Measurements from ENCODE around the gene RPL21.
"Not testable (repeated sequence)": the region's sequence is repeated elsewhere in the genome, so short reads cannot be mapped to it uniquely, and the experiment has no call there.

Gene RPL21

GRCh38 chr13:27251166-27252091 is at the start of gene RPL21:
RPL21 (plus strand) TSS chr13:27251558; CDS start chr13:27253777, 2,219 bp downstream.
- peak; percentile 72 to 99 (median 91) for DNase-seq

GRCh38 chr13:27201661-27202060 is 49.7 kb upstream of the RPL21 start:
- DNase-seq = no peak

GRCh38 chr13:27203186-27203585 is 48.2 kb upstream of the RPL21 start:
- no peak for DNase-seq

DNA sequence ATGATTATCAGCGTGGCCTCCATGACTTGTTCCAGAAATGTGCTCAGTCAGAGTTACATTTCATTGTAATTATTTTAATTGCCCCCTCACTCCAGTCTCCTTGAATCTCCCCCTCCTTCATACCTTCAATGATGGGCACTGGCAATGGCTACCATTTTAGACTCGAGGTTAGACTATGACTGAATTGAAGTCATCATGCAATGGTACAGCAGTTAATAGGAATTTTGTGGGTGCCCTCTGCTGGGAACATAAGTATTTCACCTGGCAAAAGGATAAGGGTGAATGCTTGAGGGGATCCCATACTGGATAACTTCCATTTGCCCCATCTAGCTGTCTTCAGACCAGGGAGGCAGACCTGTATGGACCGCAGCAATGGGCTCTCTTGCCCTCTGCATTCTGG is 47.5 kb upstream of the RPL21 start:
- DNase-seq = no peak

GRCh38 chr13:27208514-27208913 is 42.8 kb upstream of the RPL21 start:
- no peak for DNase-seq

DNA sequence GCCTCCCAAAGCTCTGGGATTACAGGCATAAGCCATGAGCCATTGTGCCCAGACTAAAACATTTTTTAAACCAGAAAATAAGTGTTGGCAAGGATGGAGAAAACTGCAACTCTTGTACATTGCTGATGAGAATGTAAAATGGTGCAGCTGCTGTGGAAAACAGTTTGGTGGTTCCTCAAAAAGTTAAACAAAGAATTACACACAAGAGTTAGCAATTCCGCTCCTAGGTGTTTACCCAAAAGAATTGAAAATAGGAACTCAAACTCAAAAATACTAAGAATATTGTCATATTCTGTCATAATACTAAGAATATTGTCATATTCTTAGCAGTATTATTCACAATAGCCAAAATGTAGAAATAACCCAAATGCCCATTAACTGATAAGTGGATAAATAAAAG is 40.1 kb upstream of the RPL21 start:
- DNase-seq = no peak

GRCh38 chr13:27211771-27212364 is 39.5 kb upstream of the RPL21 start:
- no peak for DNase-seq

GRCh38 chr13:27213386-27213785 is 38.0 kb upstream of the RPL21 start:
- not testable (repeated sequence) for DNase-seq

GRCh38 chr13:27217791-27218190 is 33.6 kb upstream of the RPL21 start:
- DNase-seq = not testable (repeated sequence)

GRCh38 chr13:27218861-27219260 is 32.5 kb upstream of the RPL21 start:
- DNase-seq = not testable (repeated sequence)

GRCh38 chr13:27219611-27220010 is 31.7 kb upstream of the RPL21 start:
- no peak for DNase-seq

GRCh38 chr13:27222100-27222499 is 29.3 kb upstream of the RPL21 start:
- DNase-seq = not testable (repeated sequence)

GRCh38 chr13:27226991-27227390 is 24.4 kb upstream of the RPL21 start:
- no peak for DNase-seq

DNA sequence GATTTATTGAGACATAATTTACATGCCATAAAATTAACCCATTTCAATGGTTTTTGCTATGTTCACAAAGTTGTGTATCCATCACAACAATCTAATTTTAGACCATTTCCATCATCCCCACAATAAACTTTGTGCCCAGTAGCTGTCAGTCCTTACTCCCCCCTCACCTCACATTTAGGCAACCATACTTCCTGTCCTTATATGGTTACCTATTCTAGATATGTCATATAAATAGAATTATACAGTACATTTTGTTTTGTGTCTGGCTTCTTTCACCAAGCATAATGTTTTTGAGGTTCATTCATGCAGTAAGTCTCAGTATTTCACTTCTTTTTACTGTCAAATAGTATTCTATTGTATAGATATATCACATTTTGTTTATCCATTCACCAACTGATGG is 23.2 kb upstream of the RPL21 start:
- no peak for DNase-seq

DNA sequence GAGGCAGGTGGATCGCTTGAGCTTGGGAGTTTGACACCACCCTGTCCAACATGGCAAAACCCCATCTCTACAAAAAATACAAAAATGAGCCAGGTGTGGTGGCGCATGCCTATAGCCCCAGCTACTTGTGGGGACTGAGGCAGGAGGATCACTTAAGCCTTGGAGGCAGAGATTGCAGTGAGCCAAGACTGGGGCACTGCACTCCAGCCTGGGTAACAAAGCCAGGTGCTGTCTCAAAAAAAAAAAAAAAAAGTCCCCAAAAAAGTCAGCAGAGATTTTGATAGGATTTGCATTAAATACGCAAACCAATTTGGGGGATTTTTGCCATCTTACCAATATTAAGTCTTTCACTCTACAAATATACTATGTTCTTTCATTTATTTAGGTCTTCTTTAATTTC is 21.7 kb upstream of the RPL21 start:
- DNase-seq = no peak

GRCh38 chr13:27233964-27234363 is 17.4 kb upstream of the RPL21 start:
- no peak for DNase-seq

- DNase-seq = no peak
These were observed 14.9 kb upstream of the RPL21 start for GRCh38 chr13:27236478-27236877.

GRCh38 chr13:27242702-27243101 is 8.7 kb upstream of the RPL21 start:
- no peak for DNase-seq

DNA sequence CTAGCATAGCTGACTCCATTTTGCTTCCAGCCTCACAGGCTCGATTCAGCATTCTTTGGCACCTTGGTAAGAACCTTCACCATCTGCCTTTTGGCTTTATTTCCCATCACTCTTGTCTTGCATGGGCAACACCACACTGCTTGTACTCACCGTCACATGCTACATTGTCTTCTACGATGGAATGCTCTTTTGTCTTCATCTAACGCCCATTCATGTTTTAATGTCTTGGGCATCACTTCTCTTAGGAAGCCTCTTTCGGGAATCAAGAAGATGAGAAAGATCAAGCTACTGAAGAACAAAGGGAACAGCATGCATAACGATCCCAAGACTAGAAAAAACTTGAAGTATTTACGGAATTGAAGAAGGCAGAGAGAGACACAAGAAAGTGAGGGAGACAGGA is 5.7 kb upstream of the RPL21 start:
- DNase-seq = no peak

DNA sequence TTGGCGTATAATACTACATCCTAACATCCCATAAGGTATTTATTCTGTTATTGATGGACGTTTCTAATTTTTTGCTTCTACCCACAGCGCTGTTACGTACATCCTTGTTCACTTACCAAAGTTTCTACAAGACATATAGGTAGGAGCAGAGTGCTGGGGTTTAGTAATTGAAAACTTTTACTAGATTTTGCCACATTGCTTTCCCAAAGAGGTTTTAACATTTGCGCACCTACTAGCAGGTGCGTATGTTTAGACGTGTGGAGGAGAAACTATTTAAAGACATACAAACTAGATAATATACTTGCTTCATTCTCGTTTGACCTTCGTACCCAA is 559 bp upstream of the RPL21 start:
- DNase-seq = no peak

DNA sequence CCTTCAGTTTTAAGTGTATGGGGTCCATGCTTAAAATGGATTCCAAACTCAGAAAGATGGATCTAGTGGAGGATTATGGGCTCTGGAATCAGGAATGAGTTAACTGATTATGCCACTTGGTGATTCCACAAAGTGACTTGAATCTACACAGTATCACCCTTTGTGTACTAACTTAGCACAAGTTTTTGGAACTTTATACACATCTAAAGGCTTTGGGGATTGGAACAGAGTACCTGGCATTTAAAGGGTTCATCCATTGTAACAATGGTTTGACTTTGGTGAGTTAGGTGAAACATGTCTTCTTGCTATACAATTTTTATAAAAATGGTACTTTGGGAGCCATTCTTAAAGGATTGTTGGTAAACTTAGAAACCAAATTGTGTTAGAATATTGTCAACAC is 1.1 kb downstream of the RPL21 start:
- no peak for DNase-seq

DNA sequence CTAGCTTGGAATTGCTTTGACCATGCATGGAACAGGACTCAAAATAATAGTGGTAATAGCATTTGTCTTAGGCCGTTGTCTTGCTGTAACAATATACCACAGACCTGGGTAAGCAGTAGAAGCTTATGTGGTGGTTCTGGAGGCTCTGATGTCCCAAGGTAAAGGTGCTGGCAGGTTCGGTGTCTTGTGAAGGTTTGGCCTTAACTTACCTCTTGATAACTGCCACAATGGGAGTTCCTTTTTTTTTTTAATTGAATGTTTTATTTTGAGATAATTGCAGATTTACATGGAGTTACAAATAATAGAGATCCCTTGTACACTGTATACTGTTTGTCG is 5.8 kb downstream of the RPL21 start:
- DNase-seq = no peak

DNA sequence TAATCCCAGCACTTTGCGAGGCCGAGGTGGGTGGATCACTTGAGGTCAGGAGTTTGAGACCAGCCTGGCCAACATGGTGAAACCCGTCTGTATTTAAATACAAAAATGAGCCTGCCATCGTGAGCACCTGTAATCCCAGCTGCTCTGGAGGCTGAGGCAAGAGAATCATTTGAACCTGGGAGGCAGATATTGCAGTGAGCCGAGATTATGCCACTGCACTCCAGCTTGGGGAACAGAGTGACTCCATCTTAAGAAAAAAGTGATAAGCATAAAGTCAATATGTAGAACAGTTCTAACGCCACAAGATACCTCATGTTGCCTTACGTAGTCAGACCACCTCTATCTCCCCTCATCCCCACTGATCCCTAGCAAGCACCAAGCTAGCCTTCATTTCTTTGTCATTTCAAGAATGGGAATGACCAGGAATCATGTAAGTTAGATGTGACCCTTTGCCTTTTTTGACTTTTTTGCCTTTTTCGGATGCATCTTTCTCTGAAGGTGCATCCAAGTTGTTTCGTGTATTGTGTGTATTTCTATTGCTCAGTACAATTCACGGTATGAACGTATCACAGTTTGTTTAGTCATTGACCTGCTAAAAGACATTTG is 6.4 kb downstream of the RPL21 start:
- DNase-seq = no peak
